GM13976 (cell line): ENCODE data around the gene ADH5.
"Not testable (repeated sequence)": the region's sequence is repeated elsewhere in the genome, so short reads cannot be mapped to it uniquely, and the experiment has no call there.

Source experiments
- DNase-seq: peaks from one replicate; pipeline ENCODE4 v3.0.0; 2012; ENCODE audit warnings: low spot score
- in situ Hi-C: fragments of 300-500 bp; cut with MboI; formaldehyde crosslinking; loops from one replicate; pipeline ENCODE4 v1.12.0; 2022; ENCODE audit warnings: low sequenced_read_pairs, mixed read lengths, inconsistent platforms; ENCODE audit not compliant: unreplicated experiment
- TF ChIP-seq, protein P1 (sequence below): IDR thresholded peaks from 2 replicates; pipeline ENCODE4 v1.5.1; 2012; ENCODE audit warnings: borderline replicate concordance, mild to moderate bottlenecking; ENCODE audit not compliant: insufficient read depth; ENCODE audit errors: extremely low read depth, missing control alignments, control extremely low read depth

ADH5 gene

GRCh38 chr4:99121008-99121407 is 32.4 kb upstream of the ADH5 start:
- TF ChIP-seq, protein P1, sequence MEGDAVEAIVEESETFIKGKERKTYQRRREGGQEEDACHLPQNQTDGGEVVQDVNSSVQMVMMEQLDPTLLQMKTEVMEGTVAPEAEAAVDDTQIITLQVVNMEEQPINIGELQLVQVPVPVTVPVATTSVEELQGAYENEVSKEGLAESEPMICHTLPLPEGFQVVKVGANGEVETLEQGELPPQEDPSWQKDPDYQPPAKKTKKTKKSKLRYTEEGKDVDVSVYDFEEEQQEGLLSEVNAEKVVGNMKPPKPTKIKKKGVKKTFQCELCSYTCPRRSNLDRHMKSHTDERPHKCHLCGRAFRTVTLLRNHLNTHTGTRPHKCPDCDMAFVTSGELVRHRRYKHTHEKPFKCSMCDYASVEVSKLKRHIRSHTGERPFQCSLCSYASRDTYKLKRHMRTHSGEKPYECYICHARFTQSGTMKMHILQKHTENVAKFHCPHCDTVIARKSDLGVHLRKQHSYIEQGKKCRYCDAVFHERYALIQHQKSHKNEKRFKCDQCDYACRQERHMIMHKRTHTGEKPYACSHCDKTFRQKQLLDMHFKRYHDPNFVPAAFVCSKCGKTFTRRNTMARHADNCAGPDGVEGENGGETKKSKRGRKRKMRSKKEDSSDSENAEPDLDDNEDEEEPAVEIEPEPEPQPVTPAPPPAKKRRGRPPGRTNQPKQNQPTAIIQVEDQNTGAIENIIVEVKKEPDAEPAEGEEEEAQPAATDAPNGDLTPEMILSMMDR, result no peak
- in situ Hi-C loops, result loop anchor here (25.0 kb wide), 2 partner anchors 291 to 691 kb away; partner anchors contain the start of gene DAPP1
- DNase-seq, result no peak

DNA sequence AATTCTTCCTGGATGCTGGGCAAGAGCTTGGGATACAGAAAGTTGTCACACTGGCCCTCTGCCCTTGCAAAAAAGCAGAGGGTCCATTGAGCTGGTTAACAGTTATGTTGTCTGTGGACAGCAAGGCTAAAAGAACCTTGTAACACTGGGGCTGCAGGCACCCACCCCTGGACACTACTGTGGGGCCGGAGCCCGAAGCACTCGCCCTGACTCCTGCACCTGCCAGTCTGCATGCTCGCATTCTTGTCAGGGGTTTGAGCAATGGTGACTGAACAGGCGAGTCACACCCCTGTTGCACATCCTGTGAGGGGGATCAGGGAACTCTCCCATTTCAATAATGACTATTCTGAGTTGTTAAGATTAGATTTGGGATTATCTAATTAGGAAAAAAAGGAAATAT is 31.9 kb upstream of the ADH5 start:
- TF ChIP-seq, protein P1, result no peak
- in situ Hi-C loops, result loop anchor here (25.0 kb wide), 2 partner anchors 292 to 692 kb away; partner anchors contain the start of gene DAPP1
- DNase-seq, result no peak

- in situ Hi-C loops, result loop anchor here (25.0 kb wide), 2 partner anchors 294 to 694 kb away; partner anchors contain the start of gene DAPP1
- TF ChIP-seq, protein P1, result peak; percentile 25
- DNase-seq, result peak; percentile 32
Observed at GRCh38 chr4:99117876-99118693, 29.5 kb upstream of the ADH5 start.

GRCh38 chr4:99117122-99117841 is 28.7 kb upstream of the ADH5 start:
- DNase-seq, result not testable (repeated sequence)
- in situ Hi-C loops, result loop anchor here (25.0 kb wide), 2 partner anchors 295 to 695 kb away; partner anchors contain the start of gene DAPP1

DNA sequence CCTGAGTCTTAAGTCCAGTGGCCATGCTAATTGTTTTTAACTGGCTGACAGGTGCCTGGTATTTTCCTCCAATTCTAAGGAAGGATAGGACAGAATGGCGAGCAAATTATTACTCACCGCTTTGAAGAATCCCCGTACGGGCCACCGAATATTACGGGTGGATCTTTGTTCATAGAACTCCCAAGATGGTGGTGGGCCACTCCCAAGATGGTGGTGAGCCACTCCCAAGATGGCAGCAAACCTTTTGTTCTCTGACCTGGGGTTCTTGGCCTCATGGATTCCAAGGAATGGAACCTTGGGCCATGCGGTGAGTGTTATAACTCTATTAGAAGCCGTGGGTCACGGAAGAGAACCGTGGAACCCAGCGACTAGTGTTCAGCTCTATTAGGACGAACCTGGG is 20.7 kb upstream of the ADH5 start:
- not testable (repeated sequence) for DNase-seq

GRCh38 chr4:99104153-99104552 is 15.6 kb upstream of the ADH5 start:
- in situ Hi-C loops, result loop anchor here (25.0 kb wide), 2 partner anchors 308 to 708 kb away; partner anchors contain the start of gene DAPP1
- DNase-seq, result no peak
- TF ChIP-seq, protein P1, result no peak

More for the DNA sequence above, 20.7 kb upstream of the ADH5 start:
- in situ Hi-C loops, result loop anchor here (25.0 kb wide), 2 partner anchors 303 to 703 kb away; partner anchors contain the start of gene DAPP1

DNA sequence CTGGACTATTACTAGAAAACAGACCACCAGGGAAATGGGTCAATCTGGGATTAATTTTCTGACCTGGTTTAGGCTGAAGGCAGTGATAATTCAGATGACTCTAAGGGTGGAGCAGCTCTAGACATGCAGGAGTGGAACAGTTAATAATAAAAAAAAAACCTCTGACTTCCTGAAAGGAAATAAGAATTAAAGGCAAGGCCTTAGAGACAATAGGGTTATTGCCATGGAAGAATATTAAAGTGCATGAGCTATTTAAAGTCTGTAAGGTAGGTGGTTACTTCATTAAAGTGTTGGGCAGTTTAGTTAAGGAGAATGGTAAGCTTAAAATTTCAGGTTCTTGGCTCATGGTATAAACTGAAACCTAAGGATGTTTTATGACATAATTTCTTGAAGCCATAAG is 14.6 kb upstream of the ADH5 start:
- DNase-seq, result no peak
- TF ChIP-seq, protein P1, result no peak
- in situ Hi-C loops, result loop anchor here (25.0 kb wide), 2 partner anchors 309 to 709 kb away; partner anchors contain the start of gene DAPP1
